H1 (cell line): ENCODE measurements around the gene TRIP13. TPM values are rescaled to one million over a fixed set of nuclear protein-coding genes. Genes with fewer than 3 reads are reported as not detected.

Experiments used
- CTCF ChIA-PET: fragments of 300-600 bp; sonication (Branson Sonifier 250); formaldehyde crosslinking; loops from one replicate; lab custom pipeline; 2021; ENCODE audit not compliant: partially characterized antibody; lab: Charles Lee
- POLR2A ChIA-PET: fragments of 300-600 bp; sonication (Branson Sonifier 250); formaldehyde crosslinking; loops from one replicate; lab custom pipeline; 2021; ENCODE audit warnings: inconsistent platforms; ENCODE audit not compliant: partially characterized antibody; lab: Charles Lee
- DNase-seq, 2 experiments: peaks; one replicate each; pipeline versions ENCODE4 v3.0.0 to v3.0.0-alpha.2; 2010 to 2022; ENCODE audit warnings: low spot score in 2 of 2, low read depth in 1 of 2, mixed read lengths in 1 of 2
- FAIRE-seq: peaks from 2 replicates; lab custom pipeline; 2011; peaks lifted over from hg19 to GRCh38; lab: Jason Lieb, UNC
- H2AFZ ChIP-seq: 2 replicates; pipeline ENCODE4 v1.8.1; 2012; ENCODE audit warnings: low read length, inconsistent platforms
- H2AK5ac ChIP-seq: 2 replicates; pipeline ENCODE4 v1.6.1; 2013; ENCODE audit warnings: low read depth, low read length
- H2BK120ac ChIP-seq: replicated peaks from 2 replicates; pipeline ENCODE3; 2013; ENCODE audit warnings: low read depth, low read length, inconsistent platforms
- H2BK12ac ChIP-seq: 2 replicates; pipeline ENCODE4 v1.6.1; 2013; ENCODE audit warnings: low read depth, low read length
- H2BK15ac ChIP-seq: 2 replicates; pipeline ENCODE4 v1.6.1; 2013; ENCODE audit warnings: low read length
- H2BK20ac ChIP-seq: 2 replicates; pipeline ENCODE4 v1.6.1; 2013; ENCODE audit warnings: low read length
- H2BK5ac ChIP-seq: 2 replicates; pipeline ENCODE4 v1.6.1; 2013; ENCODE audit warnings: low read depth, low read length
- H3K14ac ChIP-seq: 2 replicates; pipeline ENCODE4 v1.6.1; 2013; ENCODE audit warnings: inconsistent platforms; ENCODE audit not compliant: insufficient read length
- H3K18ac ChIP-seq: 2 replicates; pipeline ENCODE4 v1.6.1; 2013; ENCODE audit warnings: low read length; ENCODE audit errors: extremely low read depth
- H3K23ac ChIP-seq: 2 replicates; pipeline ENCODE4 v1.6.1; 2013; ENCODE audit warnings: inconsistent platforms; ENCODE audit not compliant: insufficient read length
- H3K23me2 ChIP-seq: 2 replicates; pipeline ENCODE4 v1.6.1; 2013; ENCODE audit warnings: low read depth, low read length
- H3K27ac ChIP-seq: 2 replicates; pipeline ENCODE4 v1.6.1; 2011; ENCODE audit warnings: low read depth, low read length, inconsistent platforms
- H3K27me3 ChIP-seq, 4 experiments: replicated peaks in 1 of 4; 1 replicate in 1 of 4; 2 replicates in 3 of 4; pipeline versions ENCODE4 v1.6.1 to v1.8.1; 2011 to 2013; ENCODE audit warnings: low read length in 3 of 4, mild to moderate bottlenecking in 3 of 4, inconsistent platforms in 2 of 4, mixed read lengths in 2 of 4, moderate library complexity in 1 of 4; ENCODE audit not compliant: control insufficient read depth in 3 of 4, insufficient read depth in 3 of 4; ENCODE audit errors: extremely low read depth in 1 of 4
- H3K36me3 ChIP-seq, 4 experiments: 2 replicates each; pipeline versions ENCODE4 v1.6.1 to v1.8.1; 2011 to 2013; ENCODE audit warnings: mild to moderate bottlenecking in 4 of 4, low read length in 3 of 4, moderate library complexity in 2 of 4, control low read depth in 1 of 4, inconsistent platforms in 1 of 4; ENCODE audit not compliant: insufficient read depth in 4 of 4, control insufficient read depth in 2 of 4
- H3K4ac ChIP-seq: replicated peaks from 2 replicates; pipeline ENCODE3; 2013; ENCODE audit warnings: low read length, low read depth, mixed read lengths, inconsistent platforms; ENCODE audit not compliant: insufficient read length
- H3K4me1 ChIP-seq, 4 experiments: replicated peaks in 1 of 4; 1 replicate in 1 of 4; 2 replicates in 3 of 4; pipeline versions ENCODE4 v1.6.1 to v1.8.1; 2011 to 2013; ENCODE audit warnings: low read length in 3 of 4, inconsistent platforms in 2 of 4, mixed read lengths in 1 of 4; ENCODE audit not compliant: insufficient read depth in 4 of 4, control insufficient read depth in 3 of 4
- H3K4me2 ChIP-seq, 2 experiments: 2 replicates each; pipeline versions ENCODE4 v1.6.1 to v1.8.1; 2011 to 2013; ENCODE audit warnings: low read depth in 2 of 2, low read length in 2 of 2, control low read depth in 1 of 2, inconsistent platforms in 1 of 2, mild to moderate bottlenecking in 1 of 2; ENCODE audit not compliant: insufficient read depth in 1 of 2
- H3K4me3 ChIP-seq, 4 experiments: fragments of 200-600, 300-600 bp in 1 of 4; sonication (generic), shearing (Covaris generic), sonication (Bioruptor Twin) in 1 of 4; 2 replicates each; pipeline versions ENCODE4 v1.5.1 to v1.8.1; 2011 to 2016; ENCODE audit warnings: low read length in 4 of 4, low read depth in 3 of 4, control low read depth in 2 of 4, inconsistent platforms in 2 of 4, mild to moderate bottlenecking in 2 of 4, mixed read lengths in 1 of 4, moderate library complexity in 1 of 4; ENCODE audit not compliant: insufficient read depth in 2 of 4; ENCODE audit errors: extremely low read depth in 1 of 4
- H3K56ac ChIP-seq: replicated peaks from 2 replicates; pipeline ENCODE3; 2013; ENCODE audit warnings: low read depth, mild to moderate bottlenecking, mixed read lengths, low read length, inconsistent platforms; ENCODE audit not compliant: insufficient read length
- H3K79me1 ChIP-seq: 2 replicates; pipeline ENCODE4 v1.6.1; 2013; ENCODE audit warnings: low read depth, low read length, control low read depth
- H3K79me2 ChIP-seq, 2 experiments: 2 replicates each; pipeline versions ENCODE4 v1.6.1 to v1.8.1; 2012 to 2013; ENCODE audit warnings: low read length in 2 of 2, mild to moderate bottlenecking in 2 of 2, inconsistent platforms in 1 of 2; ENCODE audit not compliant: insufficient read depth in 2 of 2, control insufficient read depth in 1 of 2
- H3K9ac ChIP-seq, 4 experiments: replicated peaks in 1 of 4; 1 replicate in 1 of 4; 2 replicates in 3 of 4; pipeline versions ENCODE4 v1.6.1 to v1.8.1; 2011 to 2013; ENCODE audit warnings: low read depth in 3 of 4, low read length in 3 of 4, control low read depth in 2 of 4, mild to moderate bottlenecking in 2 of 4, moderate library complexity in 2 of 4, inconsistent platforms in 1 of 4; ENCODE audit errors: extremely low read depth in 1 of 4
- H3K9me3 ChIP-seq, 2 experiments: 2 replicates each; pipeline versions ENCODE4 v1.6.1 to v1.8.1; 2012 to 2013; ENCODE audit warnings: mild to moderate bottlenecking in 2 of 2, moderate library complexity in 2 of 2, control low read depth in 1 of 2, inconsistent platforms in 1 of 2, low read depth in 1 of 2, low read length in 1 of 2, mixed read lengths in 1 of 2; ENCODE audit not compliant: insufficient read depth in 2 of 2
- H4K20me1 ChIP-seq, 2 experiments: replicated peaks in 1 of 2; 2 replicates each; pipeline versions ENCODE3 to v1.8.1; 2011 to 2013; ENCODE audit warnings: inconsistent platforms in 2 of 2, low read length in 2 of 2, mild to moderate bottlenecking in 1 of 2; ENCODE audit not compliant: insufficient read depth in 2 of 2, control insufficient read depth in 1 of 2
- H4K5ac ChIP-seq: 2 replicates; pipeline ENCODE4 v1.6.1; 2013; ENCODE audit warnings: low read length, low read depth, mixed read lengths, inconsistent platforms; ENCODE audit not compliant: insufficient read length
- H4K8ac ChIP-seq: 2 replicates; pipeline ENCODE4 v1.8.0; 2013; ENCODE audit warnings: mild to moderate bottlenecking, moderate library complexity, low read length, inconsistent platforms; ENCODE audit not compliant: insufficient read depth; ENCODE audit errors: extremely low read depth
- H4K91ac ChIP-seq: replicated peaks from 2 replicates; pipeline ENCODE3; 2013; ENCODE audit warnings: low read length, mixed read lengths, inconsistent platforms; ENCODE audit not compliant: insufficient read length
- BACH1 ChIP-seq: IDR thresholded peaks from 2 replicates; pipeline ENCODE4 v1.6.1; 2012; ENCODE audit warnings: low read length, improper control_type of control experiment
- CEBPB ChIP-seq: IDR thresholded peaks from 2 replicates; pipeline ENCODE4 v1.6.1; 2012; ENCODE audit warnings: low read depth, low read length
- KDM5A ChIP-seq: fragments of 200-600 bp; IDR thresholded peaks from 2 replicates; pipeline ENCODE4 v1.7.1; 2012; ENCODE audit warnings: mild to moderate bottlenecking, low read length, inconsistent platforms, mixed read lengths
- NRF1 ChIP-seq: IDR thresholded peaks from 2 replicates; pipeline ENCODE4 v1.6.1; 2011; ENCODE audit warnings: mild to moderate bottlenecking, low read depth, low read length, improper control_type of control experiment
- RBBP5 ChIP-seq: IDR thresholded peaks from 2 replicates; pipeline ENCODE4 v1.7.1; 2012; ENCODE audit warnings: low read depth, mild to moderate bottlenecking, inconsistent platforms, low read length, moderate library complexity, borderline replicate concordance
- SIN3A ChIP-seq, 2 experiments: IDR thresholded peaks in 1 of 2; conservative IDR thresholded peaks in 1 of 2; 2 replicates each; pipeline ENCODE4 v1.6.1; 2011 to 2012; ENCODE audit warnings: low read length in 2 of 2, improper control_type of control experiment in 1 of 2, low read depth in 1 of 2, mild to moderate bottlenecking in 1 of 2
- SP1 ChIP-seq: IDR thresholded peaks from 2 replicates; pipeline ENCODE4 v1.6.1; 2011; ENCODE audit warnings: low read depth, low read length
- TAF1 ChIP-seq: IDR thresholded peaks from 2 replicates; pipeline ENCODE4 v1.6.1; 2011; ENCODE audit warnings: mild to moderate bottlenecking, low read depth, low read length
- ZNF274 ChIP-seq: IDR thresholded peaks from 2 replicates; pipeline ENCODE4 v1.7.0; 2012; ENCODE audit warnings: low read length, borderline replicate concordance; ENCODE audit errors: extremely low read depth
- WGBS, 2 experiments: shearing (Covaris generic) in 1 of 2; methylation state at CpG; one replicate each; pipeline versions ENCODE4 v1.1.6 to v1.1.7; 2013 to 2015; ENCODE audit warnings: low lambda C conversion rate in 2 of 2, mixed read lengths in 2 of 2, inconsistent platforms in 1 of 2, low coverage in 1 of 2, missing lambda C conversion rate in 1 of 2; ENCODE audit not compliant: insufficient replicate concordance in 2 of 2, insufficient coverage in 1 of 2, insufficient read length in 1 of 2; ENCODE audit errors: extremely low coverage in 1 of 2, missing lambda C conversion rate in 1 of 2; 5-methylcytosine and 5-hydroxymethylcytosine counted together
- polyA plus RNA-seq, 7 experiments: library from polyadenylated mRNA; depleted of rRNA in 3 of 7; stranded (reverse) in 5 of 7; unstranded in 2 of 7; fragments of >200 nt in 5 of 7; fragments of 200-250 nt in 2 of 7; gene quantifications; 1 replicate in 5 of 7; 2 replicates in 1 of 7; 4 replicates in 1 of 7; pipeline versions ENCODE4 v1.2.1 to v1.2.3, GENCODE V29; 2011 to 2013; ENCODE audit warnings: missing spikeins in 2 of 7, mixed read lengths in 2 of 7
- total RNA-seq: library from RNA; stranded (reverse); fragmentation: NEBNext Ultra II Directional; extraction: Animal tissue kit (Norgen Biotek cat#: 25700); gene quantifications from 2 replicates; pipeline ENCODE4 v1.2.1, GENCODE V29; 2021

Gene TRIP13
- total and polyA plus RNA-seq, 2 of the 8 experiments (the other 6 are each of a cell fraction or from before 2014, with no cell fraction given) = 20.0 to 39.2 TPM

DNA sequence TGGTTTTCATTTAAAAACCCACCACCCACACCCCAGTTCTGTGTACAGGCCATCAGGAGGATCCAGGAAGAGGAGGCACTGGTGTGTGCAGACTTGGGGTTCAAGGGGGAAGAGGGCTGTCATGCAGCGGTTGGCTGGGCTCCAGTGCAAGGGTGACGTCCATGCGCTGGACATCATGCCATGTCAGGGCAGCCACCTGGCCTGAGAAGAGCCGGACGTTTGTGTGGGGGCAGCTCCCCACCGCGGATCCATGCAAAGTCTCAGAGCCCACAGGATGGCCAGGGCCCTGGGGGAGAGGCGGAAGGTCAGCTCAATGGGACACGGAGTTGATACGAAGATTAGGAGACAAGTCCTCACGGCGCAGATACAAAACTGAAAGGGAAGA is 11.1 kb upstream of the TRIP13 start:
- ChIA-PET CTCF (no interaction called here), POLR2A (interaction anchor here (0.9 to 1.9 kb wide), 4 partner anchors 9 to 13 kb away, joined by 3 to 9 read pairs (median 4); partner anchors contain the start of genes BRD9 and TRIP13)
- H2AFZ ChIP-seq = no peak overlapping the region
- H2BK15ac ChIP-seq = no peak overlapping the region
- H3K23me2 ChIP-seq = peaks cover 5% of the 10 kb centered on the region; the same call in 1 of the 2 replicates
- no peak overlapping the region for H2BK20ac ChIP-seq
- WGBS, 2 experiments = 89% methylated on average over 12 of the region's 12 CpGs; no CpG with 5 or more reads in 1 of the 2 experiments
- no peak overlapping the region for H4K5ac ChIP-seq
- H2BK12ac ChIP-seq = no peak overlapping the region
- no peak overlapping the region for H3K4me2 ChIP-seq
- no peaks in the 10 kb centered on the region for H3K4me1 ChIP-seq
- peaks cover 22 to 41% of the 10 kb centered on the region in 2 experiments for H4K20me1 ChIP-seq
- H3K14ac ChIP-seq = no peak overlapping the region
- H3K4ac ChIP-seq = no peak overlapping the region
- no peak overlapping the region for H2AK5ac ChIP-seq
- H4K91ac ChIP-seq = no peak overlapping the region
- no peak overlapping the region for H3K9ac ChIP-seq
- no peak overlapping the region for H3K56ac ChIP-seq
- H3K79me2 ChIP-seq = peaks cover 0 to 45% of the 10 kb centered on the region in 2 experiments; a peak in 3 of 4 replicates
- H3K79me1 ChIP-seq = peaks cover 24% of the 10 kb centered on the region
- H3K4me3 ChIP-seq = no peak overlapping the region
- no peak overlapping the region for H3K27ac ChIP-seq
- no peak overlapping the region for H3K23ac ChIP-seq
- DNase-seq (no peak), FAIRE-seq (no peak)
- H3K36me3 ChIP-seq = peaks cover 34 to 74% (median 69%) of the 10 kb centered on the region in 4 experiments
- no peaks in the 10 kb centered on the region; a peak in 1 of 4 replicates for H3K9me3 ChIP-seq
- H4K8ac ChIP-seq = no peak overlapping the region; the same call in 1 of the 2 replicates
- H2BK5ac ChIP-seq = no peak overlapping the region
- no peak overlapping the region for H2BK120ac ChIP-seq
- no peak overlapping the region for H3K18ac ChIP-seq
- H3K27me3 ChIP-seq = no peaks in the 10 kb centered on the region; a peak in 1 of 7 replicates
- TF ChIP-seq KDM5A (no peak), SIN3A (conservative IDR thresholded peaks at IDR 0.05 in 1 of 2, IDR thresholded peaks at IDR 0.05 in 1 of 2; ENCODE audit: low read depth in 1 of 2, low read length in 2 of 2) (no peak), ZNF274 (no peak), NRF1 (no peak), CEBPB (no peak), TAF1 (no peak), BACH1 (no peak), RBBP5 (no peak), SP1 (no peak)
